WERI-Rb-1 (cell line): Measurements from ENCODE around the gene TMEM40.

ENCODE experiments used
- DNase-seq: peaks from one replicate; pipeline ENCODE4 v3.0.0-alpha.2; 2020
- H3K27ac ChIP-seq: fragments of 250-450 bp; sonication (Bioruptor Pico); 2 replicates; pipeline ENCODE4 v1.5.1; 2020; ENCODE audit warnings: mild to moderate bottlenecking, moderate library complexity
- H3K27me3 ChIP-seq: fragments of 250-450 bp; sonication (Bioruptor Pico); 2 replicates; pipeline ENCODE4 v1.5.1; 2021; ENCODE audit warnings: mild to moderate bottlenecking, low read depth, moderate library complexity; ENCODE audit not compliant: insufficient read depth, severe bottlenecking
- H3K36me3 ChIP-seq: fragments of 250-450 bp; sonication (Bioruptor Pico); 2 replicates; pipeline ENCODE4 v1.5.1; 2020; ENCODE audit warnings: mild to moderate bottlenecking, moderate library complexity
- H3K4me3 ChIP-seq: 2 replicates; pipeline ENCODE4 v1.5.1; 2011; ENCODE audit warnings: low read depth, mild to moderate bottlenecking, control low read depth, low read length
- H3K9me3 ChIP-seq: fragments of 250-450 bp; sonication (Bioruptor Pico); 2 replicates; pipeline ENCODE4 v1.5.1; 2021; ENCODE audit warnings: mild to moderate bottlenecking, moderate library complexity; ENCODE audit not compliant: severe bottlenecking
- CTCF ChIP-seq: IDR thresholded peaks from 2 replicates; pipeline ENCODE4 v1.5.1; 2011; ENCODE audit warnings: low read depth, mild to moderate bottlenecking, control low read depth, inconsistent platforms, low read length

TMEM40 gene

GRCh38 chr3:12756175-12756574 lies 2.9 kb downstream of the TMEM40 start:
- Histone ChIP-seq H3K27ac (no peak overlapping the region), H3K36me3 (no peaks in the 10 kb centered on the region), H3K27me3 (no peaks in the 10 kb centered on the region), H3K4me3 (no peak overlapping the region), H3K9me3 (no peaks in the 10 kb centered on the region)
- DNase-seq = no peak
- TF ChIP-seq CTCF = no peak

- Histone ChIP-seq H3K4me3 (no peak overlapping the region), H3K36me3 (no peaks in the 10 kb centered on the region), H3K9me3 (no peaks in the 10 kb centered on the region), H3K27ac (no peak overlapping the region), H3K27me3 (no peaks in the 10 kb centered on the region)
- no peak for TF ChIP-seq CTCF
- DNase-seq = no peak
These were observed 3.3 kb downstream of the TMEM40 start for GRCh38 chr3:12755754-12756153.

GRCh38 chr3:12754313-12754712 lies 4.7 kb downstream of the TMEM40 start:
- no peaks in the 10 kb centered on the region for H3K27me3 ChIP-seq
- TF ChIP-seq CTCF = no peak
- no peaks in the 10 kb centered on the region for H3K36me3 ChIP-seq
- no peaks in the 10 kb centered on the region for H3K9me3 ChIP-seq
- H3K4me3 ChIP-seq = no peak overlapping the region
- H3K27ac ChIP-seq = no peak overlapping the region
- no peak for DNase-seq

GRCh38 chr3:12753275-12754028 lies 5.6 kb downstream of the TMEM40 start:
- no peaks in the 10 kb centered on the region for H3K36me3 ChIP-seq
- H3K27me3 ChIP-seq = no peaks in the 10 kb centered on the region
- H3K4me3 ChIP-seq = no peak overlapping the region
- H3K9me3 ChIP-seq = no peaks in the 10 kb centered on the region
- no peak for TF ChIP-seq CTCF
- no peak for DNase-seq
- H3K27ac ChIP-seq = no peak overlapping the region

- Histone ChIP-seq H3K4me3 (no peak overlapping the region), H3K27ac (no peak overlapping the region), H3K36me3 (no peaks in the 10 kb centered on the region), H3K9me3 (no peaks in the 10 kb centered on the region), H3K27me3 (no peaks in the 10 kb centered on the region)
- no peak for DNase-seq
- no peak for TF ChIP-seq CTCF
These were observed 6.2 kb downstream of the TMEM40 start for GRCh38 chr3:12752809-12753208.

- Histone ChIP-seq H3K27ac (no peak overlapping the region), H3K36me3 (no peaks in the 10 kb centered on the region), H3K27me3 (no peaks in the 10 kb centered on the region), H3K4me3 (no peak overlapping the region), H3K9me3 (no peaks in the 10 kb centered on the region)
- DNase-seq = no peak
- no peak for TF ChIP-seq CTCF
These were observed 7.0 kb downstream of the TMEM40 start for GRCh38 chr3:12752102-12752501.
